Suppressor macrophage (primary cell): ENCODE measurements around the gene FAM234B.
A peak's percentile ranks its signal among the peaks of the same experiment; 100 is the strongest.

Experiments used
- DNase-seq, 4 experiments: peaks; one replicate each; pipeline ENCODE4 v3.0.0-alpha.2; 2020 to 2022

Gene FAM234B

GRCh38 chr12:13119826-13120225, 75.6 kb downstream of the FAM234B start:
- DNase-seq = peak in 3 of 4 experiments; percentile 19 to 70 (median 61)

GRCh38 chr12:13120413-13120812, 76.2 kb downstream of the FAM234B start:
- DNase-seq = no peak

GRCh38 chr12:13121568-13121967, 77.4 kb downstream of the FAM234B start:
- no peak for DNase-seq

- peak in 3 of 4 experiments; percentile 32 to 54 (median 53) for DNase-seq
Measured at GRCh38 chr12:13124656-13125505, 80.7 kb downstream of the FAM234B start.

- DNase-seq = no peak
Measured at GRCh38 chr12:13125996-13126395, 81.8 kb downstream of the FAM234B start.

- DNase-seq = no peak
Measured at GRCh38 chr12:13126494-13126893, 82.3 kb downstream of the FAM234B start.

- no peak for DNase-seq
Measured at GRCh38 chr12:13127444-13127843, 83.3 kb downstream of the FAM234B start.

GRCh38 chr12:13128291-13128965, 84.2 kb downstream of the FAM234B start:
- DNase-seq = no peak

GRCh38 chr12:13130981-13131380, 86.8 kb downstream of the FAM234B start:
- no peak for DNase-seq
